GM10266 (cell line): ENCODE data around the gene HSDL2.
"Not testable (repeated sequence)": the region's sequence is repeated elsewhere in the genome, so short reads cannot be mapped to it uniquely, and the experiment has no call there.

ENCODE experiments used
- DNase-seq: peaks from one replicate; pipeline ENCODE4 v3.0.0; 2012; ENCODE audit errors: extremely low spot score
- CTCF ChIP-seq: IDR thresholded peaks from 2 replicates; pipeline ENCODE4 v1.5.1; 2012; ENCODE audit warnings: mild to moderate bottlenecking, low read depth; ENCODE audit not compliant: control insufficient read depth, insufficient read depth; ENCODE audit errors: missing control alignments

Gene HSDL2

GRCh38 chr9:112384219-112384618, 4.3 kb downstream of the HSDL2 start:
- no peak for DNase-seq
- no peak for TF ChIP-seq CTCF

- no peak for TF ChIP-seq CTCF
- no peak for DNase-seq
Observed at GRCh38 chr9:112384690-112385089, 4.8 kb downstream of the HSDL2 start.

GRCh38 chr9:112387115-112387514, 7.2 kb downstream of the HSDL2 start:
- no peak for TF ChIP-seq CTCF
- DNase-seq, result no peak

GRCh38 chr9:112389897-112390296, 10.0 kb downstream of the HSDL2 start:
- not testable (repeated sequence) for DNase-seq

GRCh38 chr9:112391936-112392560, 12.1 kb downstream of the HSDL2 start:
- DNase-seq, result not testable (repeated sequence)

- not testable (repeated sequence) for DNase-seq
Observed at GRCh38 chr9:112393146-112393545, 13.2 kb downstream of the HSDL2 start.

- no peak for DNase-seq
Observed at GRCh38 chr9:112396416-112396815, 16.5 kb downstream of the HSDL2 start.

GRCh38 chr9:112396872-112397271, 17.0 kb downstream of the HSDL2 start:
- DNase-seq, result no peak
- TF ChIP-seq CTCF, result no peak

More at GRCh38 chr9:112396416-112396815, 16.5 kb downstream of the HSDL2 start:
- TF ChIP-seq CTCF, result no peak

- no peak for DNase-seq
Observed at GRCh38 chr9:112401175-112401815, 21.4 kb downstream of the HSDL2 start.

More at GRCh38 chr9:112401175-112401815, 21.4 kb downstream of the HSDL2 start:
- TF ChIP-seq CTCF, result no peak
